Calu3 (cell line): ENCODE measurements around the gene SNAPC4. TPM values are rescaled to one million over a fixed set of nuclear protein-coding genes. Genes with fewer than 3 reads are reported as not detected.
"Not testable (repeated sequence)": the region's sequence is repeated elsewhere in the genome, so short reads cannot be mapped to it uniquely, and the experiment has no call there.

Source experiments
- BruUV-seq: library from RNA; stranded (reverse); fragments of 400-500 nt; replicated peaks from 2 replicates; lab custom pipeline; 2021; lab: Mats Ljungman, UMichigan
- CTCF ChIA-PET: fragments of 300-600 bp; sonication (Branson Sonifier 250); formaldehyde crosslinking; loops from one replicate; lab custom pipeline; 2022; ENCODE audit warnings: antibody characterized with exemption; lab: Charles Lee
- DNase-seq: peaks from one replicate; pipeline ENCODE4 v3.0.0; 2022
- H3K27ac Mint-ChIP-seq: one replicate; pipeline ENCODE4 v1.8.0; 2022; ENCODE audit warnings: mixed read lengths; ENCODE audit not compliant: unreplicated experiment
- H3K27me3 Mint-ChIP-seq: one replicate; pipeline ENCODE4 v1.8.0; 2022; ENCODE audit warnings: mixed read lengths; ENCODE audit not compliant: unreplicated experiment
- H3K36me3 Mint-ChIP-seq: one replicate; pipeline ENCODE4 v1.8.0; 2022; ENCODE audit warnings: mild to moderate bottlenecking, moderate library complexity, mixed read lengths; ENCODE audit not compliant: insufficient read depth, unreplicated experiment
- H3K4me1 Mint-ChIP-seq: one replicate; pipeline ENCODE4 v1.8.0; 2022; ENCODE audit warnings: mild to moderate bottlenecking, low read depth, mixed read lengths; ENCODE audit not compliant: unreplicated experiment
- H3K4me3 Mint-ChIP-seq: one replicate; pipeline ENCODE4 v1.8.0; 2022; ENCODE audit warnings: mild to moderate bottlenecking, low read depth, moderate library complexity, mixed read lengths; ENCODE audit not compliant: unreplicated experiment
- H3K9me3 Mint-ChIP-seq: one replicate; pipeline ENCODE4 v1.8.0; 2022; ENCODE audit warnings: low read depth, mixed read lengths; ENCODE audit not compliant: unreplicated experiment
- CTCF ChIP-seq: fragments of 200-600 bp; IDR thresholded peaks from one replicate; pipeline ENCODE4 v1.8.0; 2022; ENCODE audit warnings: antibody characterized with exemption; ENCODE audit not compliant: unreplicated experiment
- intact Hi-C: fragments of 100-400 bp; cut with micrococcal nuclease; formaldehyde crosslinking; loops from one replicate; pipeline ENCODE4 v1.10.0; 2022; ENCODE audit not compliant: unreplicated experiment
- total RNA-seq: library from RNA; stranded (reverse); gene quantifications from 2 replicates; pipeline ENCODE4 v1.2.3, GENCODE V29; 2022

The SNAPC4 gene
- total RNA-seq, 1 experiment from 2014 or later: 10.5 TPM

GRCh38 chr9:136354592-136355085, 45.3 kb downstream of the SNAPC4 start:
- Mint-ChIP-seq H3K36me3 (peaks cover 17% of the 10 kb centered on the region), H3K27ac (peak overlapping the region; percentile 66), H3K4me3 (peak overlapping the region; percentile 30), H3K9me3 (no peaks in the 10 kb centered on the region), H3K4me1 (peaks cover 8% of the 10 kb centered on the region), H3K27me3 (peaks cover 11% of the 10 kb centered on the region)
- peak; percentile 15 for DNase-seq
- no peak for TF ChIP-seq CTCF
- intact Hi-C loops: no loop called here
- CTCF ChIA-PET: interaction anchor here (1.0 kb wide), 1 partner anchor 8 kb away, joined by 4 read pairs; the partner anchor contains the start of gene DNLZ
- no TSS peak for BruUV-seq

- Mint-ChIP-seq H3K4me1 (peaks cover 8% of the 10 kb centered on the region), H3K4me3 (no peak overlapping the region), H3K36me3 (peaks cover 17% of the 10 kb centered on the region), H3K27me3 (peaks cover 11% of the 10 kb centered on the region), H3K27ac (no peak overlapping the region), H3K9me3 (no peaks in the 10 kb centered on the region)
- no peak for TF ChIP-seq CTCF
- intact Hi-C loops: no loop called here
- no peak for DNase-seq
- no TSS peak for BruUV-seq
- CTCF ChIA-PET: interaction anchor here (1.0 kb wide), 1 partner anchor 9 kb away, joined by 4 read pairs; the partner anchor contains the start of gene DNLZ
Measured at GRCh38 chr9:136353757-136354488, 46.0 kb downstream of the SNAPC4 start.

- Mint-ChIP-seq H3K36me3 (peaks cover 17% of the 10 kb centered on the region), H3K9me3 (no peaks in the 10 kb centered on the region), H3K4me1 (peaks cover 8% of the 10 kb centered on the region), H3K27me3 (peaks cover 11% of the 10 kb centered on the region), H3K27ac (no peak overlapping the region), H3K4me3 (no peak overlapping the region)
- DNase-seq: no peak
- no peak for TF ChIP-seq CTCF
- BruUV-seq: no TSS peak
- CTCF ChIA-PET: no interaction called here
- intact Hi-C loops: no loop called here
Measured at GRCh38 chr9:136353088-136353487, 46.9 kb downstream of the SNAPC4 start.

- BruUV-seq: no TSS peak
- DNase-seq: no peak
- H3K4me1 Mint-ChIP-seq: peaks cover 8% of the 10 kb centered on the region
- intact Hi-C loops: no loop called here
- H3K4me3 Mint-ChIP-seq: no peak overlapping the region
- no peaks in the 10 kb centered on the region for H3K9me3 Mint-ChIP-seq
- no peak for TF ChIP-seq CTCF
- CTCF ChIA-PET: no interaction called here
- no peak overlapping the region for H3K27ac Mint-ChIP-seq
- H3K36me3 Mint-ChIP-seq: peaks cover 17% of the 10 kb centered on the region
- peaks cover 11% of the 10 kb centered on the region for H3K27me3 Mint-ChIP-seq
Measured at GRCh38 chr9:136352682-136353081, 47.3 kb downstream of the SNAPC4 start.

GRCh38 chr9:136351868-136352267, 48.1 kb downstream of the SNAPC4 start:
- H3K27ac Mint-ChIP-seq, H3K4me3 Mint-ChIP-seq, intact Hi-C loops, H3K4me1 Mint-ChIP-seq, CTCF ChIA-PET, H3K9me3 Mint-ChIP-seq, BruUV-seq, DNase-seq: not testable (repeated sequence)
- Mint-ChIP-seq H3K27me3 (peaks cover 11% of the 10 kb centered on the region), H3K36me3 (peaks cover 16% of the 10 kb centered on the region)
